ENCODE data around the gene RAD51B.

DNA sequence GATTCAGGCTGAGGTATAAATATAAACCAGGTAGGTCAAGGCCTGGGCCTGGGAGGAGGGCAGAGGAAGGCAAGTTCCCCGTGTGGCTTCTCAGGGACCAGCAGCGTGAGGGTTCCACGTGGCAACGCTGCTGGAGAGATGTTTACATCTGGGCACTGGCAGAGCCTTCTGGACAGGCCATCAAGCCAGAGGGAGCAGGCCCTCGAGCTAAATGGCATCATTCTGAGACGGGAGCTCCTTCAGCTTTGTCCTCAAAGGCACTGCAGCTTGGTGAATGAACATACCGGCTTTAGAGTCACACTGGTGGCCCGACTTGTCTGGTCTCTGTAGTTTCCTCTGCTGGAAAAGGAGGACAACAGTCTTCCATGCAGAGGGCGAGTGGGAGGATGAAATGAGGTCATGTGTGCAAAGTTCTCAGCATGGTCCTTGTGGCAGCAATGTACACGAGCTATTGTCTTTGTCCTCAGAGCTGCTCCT lies 742.0 kb downstream of the RAD51B start:
- peak; percentile 39 for TF ChIP-seq POLR2A (IDR thresholded peaks at IDR 0.05)
- TF ChIP-seq, protein P1, sequence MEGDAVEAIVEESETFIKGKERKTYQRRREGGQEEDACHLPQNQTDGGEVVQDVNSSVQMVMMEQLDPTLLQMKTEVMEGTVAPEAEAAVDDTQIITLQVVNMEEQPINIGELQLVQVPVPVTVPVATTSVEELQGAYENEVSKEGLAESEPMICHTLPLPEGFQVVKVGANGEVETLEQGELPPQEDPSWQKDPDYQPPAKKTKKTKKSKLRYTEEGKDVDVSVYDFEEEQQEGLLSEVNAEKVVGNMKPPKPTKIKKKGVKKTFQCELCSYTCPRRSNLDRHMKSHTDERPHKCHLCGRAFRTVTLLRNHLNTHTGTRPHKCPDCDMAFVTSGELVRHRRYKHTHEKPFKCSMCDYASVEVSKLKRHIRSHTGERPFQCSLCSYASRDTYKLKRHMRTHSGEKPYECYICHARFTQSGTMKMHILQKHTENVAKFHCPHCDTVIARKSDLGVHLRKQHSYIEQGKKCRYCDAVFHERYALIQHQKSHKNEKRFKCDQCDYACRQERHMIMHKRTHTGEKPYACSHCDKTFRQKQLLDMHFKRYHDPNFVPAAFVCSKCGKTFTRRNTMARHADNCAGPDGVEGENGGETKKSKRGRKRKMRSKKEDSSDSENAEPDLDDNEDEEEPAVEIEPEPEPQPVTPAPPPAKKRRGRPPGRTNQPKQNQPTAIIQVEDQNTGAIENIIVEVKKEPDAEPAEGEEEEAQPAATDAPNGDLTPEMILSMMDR (IDR thresholded peaks at IDR 0.05): no peak
